Ishikawa (cell line): ENCODE results near the gene NUBP1.

Experiments
- CEBPB ChIP-seq: IDR thresholded peaks from 2 replicates; pipeline ENCODE4 v1.6.1; 2012
- EP300 ChIP-seq: IDR thresholded peaks from 2 replicates; pipeline ENCODE4 v1.6.1; 2012; ENCODE audit warnings: borderline replicate concordance
- MAX ChIP-seq: IDR thresholded peaks from 2 replicates; pipeline ENCODE4 v1.6.1; 2012
- NFIC ChIP-seq: IDR thresholded peaks from 2 replicates; pipeline ENCODE4 v1.6.1; 2012
- TCF12 ChIP-seq: IDR thresholded peaks from 2 replicates; pipeline ENCODE4 v1.6.1; 2012; ENCODE audit warnings: low read depth

GRCh38 chr16:10756574-10756973 lies 12.9 kb downstream of the NUBP1 start:
- TF ChIP-seq MAX (no peak), NFIC (no peak), TCF12 (no peak), CEBPB (no peak), EP300 (no peak)
